Endothelial cell (in vitro differentiated cells): ENCODE results near the gene OVOL1. TPM values are rescaled to one million over a fixed set of nuclear protein-coding genes. Genes with fewer than 3 reads are reported as not detected.

Source experiments
- DNase-seq: peaks from one replicate; pipeline ENCODE4 v3.0.0; 2021; ENCODE audit warnings: low spot score
- H3K27ac Mint-ChIP-seq: one replicate; pipeline ENCODE4 v1.8.0; 2021; ENCODE audit warnings: mixed read lengths, inconsistent platforms; ENCODE audit not compliant: unreplicated experiment
- H3K27me3 Mint-ChIP-seq: one replicate; pipeline ENCODE4 v1.8.0; 2021; ENCODE audit warnings: mild to moderate bottlenecking, moderate library complexity, mixed read lengths, inconsistent platforms; ENCODE audit not compliant: unreplicated experiment
- H3K36me3 Mint-ChIP-seq: one replicate; pipeline ENCODE4 v1.8.0; 2021; ENCODE audit warnings: mild to moderate bottlenecking, low read depth, mixed read lengths, inconsistent platforms; ENCODE audit not compliant: unreplicated experiment
- H3K4me1 Mint-ChIP-seq: one replicate; pipeline ENCODE4 v1.8.0; 2021; ENCODE audit warnings: mild to moderate bottlenecking, mixed read lengths, inconsistent platforms; ENCODE audit not compliant: unreplicated experiment
- H3K4me3 Mint-ChIP-seq: one replicate; pipeline ENCODE4 v1.8.0; 2021; ENCODE audit warnings: mild to moderate bottlenecking, mixed read lengths, inconsistent platforms; ENCODE audit not compliant: unreplicated experiment
- H3K9me3 Mint-ChIP-seq: one replicate; pipeline ENCODE4 v1.8.0; 2021; ENCODE audit warnings: mixed read lengths, inconsistent platforms; ENCODE audit not compliant: unreplicated experiment
- total RNA-seq: library from RNA; stranded (reverse); fragmentation: NEBNext Ultra II Directional; extraction: Animal tissue kit (Norgen Biotek cat#: 25700); gene quantifications from one replicate; pipeline ENCODE4 v1.2.1, GENCODE V29; 2021; ENCODE audit not compliant: unreplicated experiment
- TF ChIP-seq, protein P1 (sequence below): fragments of 200-600 bp; sonication (generic); IDR thresholded peaks from one replicate; pipeline ENCODE4 v1.5.0; 2021; ENCODE audit warnings: antibody characterized with exemption; ENCODE audit not compliant: unreplicated experiment

The OVOL1 gene
- total RNA-seq, 1 donor from 2014 or later = not detected

DNA sequence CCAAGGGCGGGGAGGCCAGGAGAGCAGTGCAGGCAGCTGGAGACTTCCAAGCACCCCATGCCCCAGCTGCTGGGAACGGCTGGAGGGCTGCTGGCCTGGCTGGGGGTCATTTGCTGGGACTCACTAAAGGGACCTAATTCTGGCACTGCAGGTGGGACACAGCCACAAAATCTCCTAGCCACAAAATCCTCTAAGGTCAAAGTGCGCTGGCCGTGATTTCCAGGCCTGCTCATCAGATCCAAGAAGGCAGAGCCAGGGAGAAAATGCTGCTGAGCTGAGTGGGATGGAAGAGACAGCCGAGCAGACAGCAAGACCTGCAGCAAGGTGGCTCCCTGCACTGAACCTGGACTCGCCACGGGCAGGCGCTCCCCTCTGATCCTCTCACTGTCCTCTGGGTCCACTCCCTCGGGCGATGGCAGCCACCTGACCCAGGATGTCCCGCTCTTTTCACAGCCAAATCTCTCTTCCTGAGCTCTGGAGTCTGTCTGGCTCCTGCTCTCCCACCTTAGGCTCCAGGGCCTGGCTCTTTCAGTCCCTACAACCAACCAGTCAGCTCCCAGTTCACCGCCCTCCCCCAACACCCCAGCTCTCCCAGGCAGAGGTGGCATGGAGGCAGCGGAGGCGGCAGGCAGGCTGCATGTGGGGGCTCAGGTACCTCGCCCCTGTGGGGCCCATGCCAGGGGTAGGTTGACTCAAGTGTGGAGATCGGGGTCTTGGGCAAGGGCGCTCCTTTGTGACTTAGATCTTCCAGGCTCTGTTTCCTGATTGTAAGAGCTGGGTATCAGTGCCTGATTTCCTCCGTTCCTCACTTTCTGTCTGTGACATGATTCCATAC, 14.5 kb downstream of the OVOL1 start:
- Mint-ChIP-seq H3K27me3 (peaks cover 7% of the 10 kb centered on the region), H3K27ac (no peak overlapping the region), H3K4me3 (no peak overlapping the region), H3K4me1 (peaks cover 2% of the 10 kb centered on the region), H3K9me3 (no peaks in the 10 kb centered on the region), H3K36me3 (no peaks in the 10 kb centered on the region)
- no peak for DNase-seq
- TF ChIP-seq, protein P1, sequence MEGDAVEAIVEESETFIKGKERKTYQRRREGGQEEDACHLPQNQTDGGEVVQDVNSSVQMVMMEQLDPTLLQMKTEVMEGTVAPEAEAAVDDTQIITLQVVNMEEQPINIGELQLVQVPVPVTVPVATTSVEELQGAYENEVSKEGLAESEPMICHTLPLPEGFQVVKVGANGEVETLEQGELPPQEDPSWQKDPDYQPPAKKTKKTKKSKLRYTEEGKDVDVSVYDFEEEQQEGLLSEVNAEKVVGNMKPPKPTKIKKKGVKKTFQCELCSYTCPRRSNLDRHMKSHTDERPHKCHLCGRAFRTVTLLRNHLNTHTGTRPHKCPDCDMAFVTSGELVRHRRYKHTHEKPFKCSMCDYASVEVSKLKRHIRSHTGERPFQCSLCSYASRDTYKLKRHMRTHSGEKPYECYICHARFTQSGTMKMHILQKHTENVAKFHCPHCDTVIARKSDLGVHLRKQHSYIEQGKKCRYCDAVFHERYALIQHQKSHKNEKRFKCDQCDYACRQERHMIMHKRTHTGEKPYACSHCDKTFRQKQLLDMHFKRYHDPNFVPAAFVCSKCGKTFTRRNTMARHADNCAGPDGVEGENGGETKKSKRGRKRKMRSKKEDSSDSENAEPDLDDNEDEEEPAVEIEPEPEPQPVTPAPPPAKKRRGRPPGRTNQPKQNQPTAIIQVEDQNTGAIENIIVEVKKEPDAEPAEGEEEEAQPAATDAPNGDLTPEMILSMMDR = no peak

- no peak overlapping the region for H3K27ac Mint-ChIP-seq
- no peak for DNase-seq
- H3K9me3 Mint-ChIP-seq = no peaks in the 10 kb centered on the region
- H3K4me3 Mint-ChIP-seq = no peak overlapping the region
- TF ChIP-seq, protein P1 = no peak
- H3K4me1 Mint-ChIP-seq = peaks cover 2% of the 10 kb centered on the region
- H3K27me3 Mint-ChIP-seq = peaks cover 2% of the 10 kb centered on the region
- H3K36me3 Mint-ChIP-seq = no peaks in the 10 kb centered on the region
Observed at GRCh38 chr11:65802841-65803240, 16.0 kb downstream of the OVOL1 start.

DNA sequence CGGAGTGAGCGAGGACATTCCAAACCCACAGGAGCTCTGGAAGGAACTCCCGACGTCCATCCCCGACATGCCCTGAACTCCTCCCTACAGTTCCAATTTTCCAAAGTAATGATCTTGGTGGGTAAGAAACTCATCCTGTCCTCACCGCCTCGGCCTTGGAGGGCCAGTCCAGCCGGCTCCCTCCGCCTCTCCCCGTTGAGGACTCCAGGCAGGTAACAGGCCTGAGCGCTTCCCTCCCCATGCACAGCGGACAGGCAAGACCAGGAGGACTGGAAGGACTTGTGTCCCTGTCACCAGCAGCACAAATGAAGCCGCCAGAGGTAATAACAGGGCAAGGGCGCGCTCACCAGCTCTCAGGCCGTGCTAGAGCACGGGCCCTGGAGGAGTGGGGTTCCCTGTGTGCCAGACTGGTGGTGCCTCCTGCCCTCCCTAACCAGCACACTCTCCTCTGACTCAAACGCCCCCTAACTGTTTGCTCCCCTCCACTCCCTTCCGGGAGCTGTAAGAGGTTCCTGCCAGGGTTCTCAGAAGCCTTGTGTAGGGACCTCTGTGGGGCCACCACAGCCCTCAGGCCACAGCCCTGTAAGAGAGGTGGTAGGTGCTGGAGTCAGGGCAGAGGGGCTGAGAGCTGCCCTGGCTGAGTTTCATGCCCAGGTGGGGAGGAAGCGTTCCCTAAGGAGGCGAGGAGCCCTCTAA, 17.1 kb downstream of the OVOL1 start:
- H3K36me3 Mint-ChIP-seq = no peaks in the 10 kb centered on the region
- no peak for DNase-seq
- H3K4me1 Mint-ChIP-seq = peaks cover 2% of the 10 kb centered on the region
- no peak overlapping the region for H3K4me3 Mint-ChIP-seq
- peaks cover 2% of the 10 kb centered on the region for H3K27me3 Mint-ChIP-seq
- TF ChIP-seq, protein P1 = no peak
- no peak overlapping the region for H3K27ac Mint-ChIP-seq
- no peaks in the 10 kb centered on the region for H3K9me3 Mint-ChIP-seq

DNA sequence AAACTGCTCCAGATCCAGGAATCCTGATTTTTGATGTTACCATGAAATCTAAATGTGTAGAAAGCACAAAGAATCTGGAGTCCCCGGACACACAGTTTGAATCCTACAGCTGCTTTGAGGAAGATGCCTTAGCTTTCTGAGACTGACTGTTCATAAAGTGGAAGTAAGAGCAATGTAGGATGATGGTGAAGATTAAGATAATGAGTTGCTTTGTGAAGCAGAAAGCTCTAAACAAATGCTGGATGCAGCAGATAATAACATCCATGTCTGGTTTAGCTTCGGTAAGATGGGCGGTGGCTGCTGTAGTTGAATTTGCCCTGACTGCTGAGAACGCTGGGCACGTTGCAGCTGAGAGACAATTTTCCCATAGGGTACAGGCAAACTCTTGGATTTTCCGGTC, 20.1 kb downstream of the OVOL1 start:
- TF ChIP-seq, protein P1 = no peak
- Mint-ChIP-seq H3K9me3 (no peaks in the 10 kb centered on the region), H3K4me3 (no peak overlapping the region), H3K4me1 (peaks cover 2% of the 10 kb centered on the region), H3K36me3 (no peaks in the 10 kb centered on the region), H3K27ac (no peak overlapping the region), H3K27me3 (peaks cover 4% of the 10 kb centered on the region)
- no peak for DNase-seq

DNA sequence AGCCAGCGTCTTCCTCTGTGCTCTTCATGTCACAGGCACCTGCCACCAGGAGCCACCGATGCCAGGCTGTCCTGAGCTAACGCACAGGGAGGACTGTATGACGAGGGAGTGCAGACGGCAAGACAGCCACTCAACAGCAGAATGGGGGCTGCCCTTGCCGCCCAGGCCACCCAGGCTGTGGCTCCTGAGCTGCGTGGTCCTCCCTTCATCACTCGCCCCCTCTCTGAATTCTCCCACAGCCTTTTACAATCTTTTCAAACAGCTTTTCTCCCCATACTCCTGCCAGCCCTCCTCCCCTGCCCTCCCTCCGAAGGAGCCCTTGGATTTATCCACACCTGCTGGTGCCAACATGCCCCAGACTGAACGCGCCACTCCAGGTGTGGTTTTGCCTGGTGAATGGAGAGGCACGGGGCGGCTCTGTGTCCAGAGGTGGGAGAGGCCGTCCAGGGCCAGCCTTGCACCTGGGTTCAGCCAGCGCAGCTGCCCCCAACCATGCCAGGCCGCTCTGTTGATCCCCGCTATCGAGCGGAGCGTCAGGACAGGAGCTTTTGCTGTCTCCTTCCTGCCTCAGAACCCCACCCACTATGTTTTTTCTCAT, 22.0 kb downstream of the OVOL1 start:
- peaks cover under 1% of the 10 kb centered on the region for H3K4me1 Mint-ChIP-seq

More for the DNA sequence above, 22.0 kb downstream of the OVOL1 start:
- Mint-ChIP-seq H3K36me3 (no peaks in the 10 kb centered on the region), H3K4me3 (no peak overlapping the region), H3K9me3 (no peaks in the 10 kb centered on the region), H3K27ac (no peak overlapping the region), H3K27me3 (peaks cover 6% of the 10 kb centered on the region)
- TF ChIP-seq, protein P1 = no peak
- DNase-seq = no peak
